Thyroid gland (tissue), 4 donors: ENCODE results near the gene ATL2.

ENCODE experiments used
- POLR2A ChIP-seq, 2 donors: fragments of 450-650 bp; IDR thresholded peaks; one replicate each; pipeline ENCODE4 v1.6.1; 2017; ENCODE audit warnings: antibody characterized with exemption in 2 of 2, mild to moderate bottlenecking in 2 of 2, moderate library complexity in 1 of 2
- TF ChIP-seq, protein P1 (sequence below), 6 experiments: fragments of 200-600 bp in 3 of 6; fragments of 450-650 bp in 3 of 6; sonication (generic) in 3 of 6; IDR thresholded peaks; one replicate each; pipeline ENCODE4 v1.5.1; 2016 to 2019; ENCODE audit warnings: antibody characterized with exemption in 6 of 6, mild to moderate bottlenecking in 2 of 6, inconsistent platforms in 1 of 6, moderate library complexity in 1 of 6

DNA sequence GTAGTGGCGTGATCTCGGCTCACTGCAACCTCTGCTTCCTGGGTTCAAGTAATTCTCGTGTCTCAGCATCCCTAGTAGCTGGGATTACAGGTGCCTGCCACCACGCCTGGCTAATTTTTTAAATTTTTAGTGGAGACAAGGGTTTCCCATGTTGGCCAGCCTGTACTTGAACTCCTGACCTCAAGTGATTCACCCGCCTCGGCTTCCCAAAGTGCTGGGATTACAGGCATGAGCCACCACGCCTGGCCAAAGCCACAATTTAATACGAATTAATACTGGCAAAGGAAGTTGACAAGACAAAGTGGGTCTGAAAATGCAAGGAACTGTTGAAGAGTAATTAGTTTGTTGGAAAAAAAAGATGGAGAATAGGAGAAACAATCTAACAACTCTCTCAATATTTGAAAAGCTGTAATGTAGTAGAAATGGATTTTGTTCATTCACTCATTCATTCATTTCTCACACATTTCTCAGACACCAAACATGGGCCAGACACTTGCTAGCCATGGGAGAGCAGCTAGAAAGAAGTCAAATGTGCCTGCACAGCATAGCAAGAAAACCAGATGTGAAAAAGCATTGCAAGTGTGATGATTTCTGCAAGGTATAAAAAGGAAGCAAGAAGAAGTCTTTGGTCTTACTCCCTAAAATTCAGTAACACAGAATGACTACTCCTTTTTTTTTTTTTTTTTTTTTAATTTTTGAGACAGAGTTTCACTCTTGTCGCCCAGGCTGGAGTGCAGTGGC is 39.4 kb upstream of the ATL2 start:
- TF ChIP-seq, protein P1, sequence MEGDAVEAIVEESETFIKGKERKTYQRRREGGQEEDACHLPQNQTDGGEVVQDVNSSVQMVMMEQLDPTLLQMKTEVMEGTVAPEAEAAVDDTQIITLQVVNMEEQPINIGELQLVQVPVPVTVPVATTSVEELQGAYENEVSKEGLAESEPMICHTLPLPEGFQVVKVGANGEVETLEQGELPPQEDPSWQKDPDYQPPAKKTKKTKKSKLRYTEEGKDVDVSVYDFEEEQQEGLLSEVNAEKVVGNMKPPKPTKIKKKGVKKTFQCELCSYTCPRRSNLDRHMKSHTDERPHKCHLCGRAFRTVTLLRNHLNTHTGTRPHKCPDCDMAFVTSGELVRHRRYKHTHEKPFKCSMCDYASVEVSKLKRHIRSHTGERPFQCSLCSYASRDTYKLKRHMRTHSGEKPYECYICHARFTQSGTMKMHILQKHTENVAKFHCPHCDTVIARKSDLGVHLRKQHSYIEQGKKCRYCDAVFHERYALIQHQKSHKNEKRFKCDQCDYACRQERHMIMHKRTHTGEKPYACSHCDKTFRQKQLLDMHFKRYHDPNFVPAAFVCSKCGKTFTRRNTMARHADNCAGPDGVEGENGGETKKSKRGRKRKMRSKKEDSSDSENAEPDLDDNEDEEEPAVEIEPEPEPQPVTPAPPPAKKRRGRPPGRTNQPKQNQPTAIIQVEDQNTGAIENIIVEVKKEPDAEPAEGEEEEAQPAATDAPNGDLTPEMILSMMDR (IDR thresholded peaks at IDR 0.05), result no peak
- TF ChIP-seq POLR2A (IDR thresholded peaks at IDR 0.05), result no peak
